Endothelial cell of umbilical vein (primary cell): ENCODE data around the gene DRICH1.

Source experiments
- CTCF ChIP-seq, 2 donors: IDR thresholded peaks; 1 replicate in 1 of 2; 2 replicates in 1 of 2; pipeline ENCODE4 v1.5.1; 2011; ENCODE audit warnings: low read length in 2 of 2, mild to moderate bottlenecking in 2 of 2, moderate library complexity in 2 of 2, control low read depth in 1 of 2, inconsistent platforms in 1 of 2, low read depth in 1 of 2; ENCODE audit not compliant: insufficient read depth in 1 of 2; ENCODE audit errors: extremely low read depth in 1 of 2
- EZH2 ChIP-seq: IDR thresholded peaks from 2 replicates; pipeline ENCODE4 v1.6.1; 2012; ENCODE audit warnings: borderline replicate concordance, low read depth, mild to moderate bottlenecking, moderate library complexity, low read length, inconsistent platforms; ENCODE audit not compliant: severe bottlenecking
- MAX ChIP-seq: IDR thresholded peaks from 2 replicates; pipeline ENCODE4 v1.6.1; 2011; ENCODE audit not compliant: insufficient read depth, insufficient read length
- POLR2A ChIP-seq: IDR thresholded peaks from 2 replicates; pipeline ENCODE4 v1.6.1; 2012; ENCODE audit warnings: low read depth, mild to moderate bottlenecking, control low read depth, low read length
- POLR2AphosphoS5 ChIP-seq: IDR thresholded peaks from 2 replicates; pipeline ENCODE4 v1.6.1; 2012; ENCODE audit warnings: low read depth, mild to moderate bottlenecking, control low read depth, low read length, moderate library complexity; ENCODE audit not compliant: insufficient read depth

GRCh38 chr22:23670378-23671295, 38.5 kb upstream of the DRICH1 start:
- TF ChIP-seq POLR2A (no peak), CTCF (IDR thresholded peaks at IDR 0.05; ENCODE audit: extremely low read depth in 1 of 2, insufficient read depth in 1 of 2, low read depth in 1 of 2, low read length in 2 of 2) (no peak), POLR2AphosphoS5 (no peak), MAX (no peak), EZH2 (no peak)
